Gastroesophageal sphincter (tissue), 4 donors: ENCODE measurements around the gene CASP9. TPM values are rescaled to one million over a fixed set of nuclear protein-coding genes. Genes with fewer than 3 reads are reported as not detected.
"Not testable (repeated sequence)": the region's sequence is repeated elsewhere in the genome, so short reads cannot be mapped to it uniquely, and the experiment has no call there.

Experiments used
- ATAC-seq: fragments of 150-250 bp; one replicate; pipeline ENCODE4 v1.9.1; 2016; ENCODE audit warnings: mild to moderate bottlenecking, moderate library complexity
- H3K27ac ChIP-seq, 4 donors: fragments of 200-600 bp; sonication (generic) in 3 of 4; 1 replicate in 3 of 4; 2 replicates in 1 of 4; pipeline ENCODE4 v1.5.1; 2016 to 2019
- H3K27me3 ChIP-seq: fragments of 200-600 bp; sonication (generic); one replicate; pipeline ENCODE4 v1.5.1; 2019
- H3K36me3 ChIP-seq, 2 donors: fragments of 200-600 bp; sonication (generic); one replicate each; pipeline ENCODE4 v1.5.1; 2019; ENCODE audit warnings: control low read depth in 1 of 2
- H3K4me1 ChIP-seq, 3 donors: fragments of 200-600 bp; sonication (generic); 1 replicate in 2 of 3; 2 replicates in 1 of 3; pipeline ENCODE4 v1.5.1; 2016 to 2019; ENCODE audit warnings: control low read depth in 2 of 3
- H3K4me3 ChIP-seq, 2 donors: fragments of 200-600 bp; sonication (generic); one replicate each; pipeline ENCODE4 v1.5.1; 2019; ENCODE audit warnings: mild to moderate bottlenecking in 1 of 2, moderate library complexity in 1 of 2
- H3K9me3 ChIP-seq, 3 donors: fragments of 200-600 bp; sonication (generic); one replicate each; pipeline ENCODE4 v1.5.1; 2017 to 2019; ENCODE audit warnings: control low read depth in 2 of 3
- EP300 ChIP-seq: sonication (generic); formaldehyde crosslinking; IDR thresholded peaks from one replicate; pipeline ENCODE4 v1.6.1; 2017; ENCODE audit warnings: antibody characterized with exemption, mild to moderate bottlenecking
- POLR2A ChIP-seq, 2 donors: fragments of 450-650 bp; IDR thresholded peaks; one replicate each; pipeline ENCODE4 v1.6.1; 2017; ENCODE audit warnings: antibody characterized with exemption in 2 of 2, mild to moderate bottlenecking in 2 of 2, moderate library complexity in 1 of 2
- POLR2AphosphoS5 ChIP-seq: sonication (generic); formaldehyde crosslinking; IDR thresholded peaks from one replicate; pipeline ENCODE4 v1.6.1; 2017; ENCODE audit warnings: antibody characterized with exemption
- WGBS, 2 donors: methylation state at CpG; one replicate each; pipeline ENCODE4 v1.1.5; 2018; ENCODE audit warnings: low coverage in 1 of 2; 5-methylcytosine and 5-hydroxymethylcytosine counted together
- total RNA-seq, 4 donors: library from RNA; depleted of rRNA; stranded (reverse); fragments of >200 nt; gene quantifications; one replicate each; pipeline ENCODE4 v1.1.0, GENCODE V29; 2016
- TF ChIP-seq, protein P1 (sequence below), 4 experiments: fragments of 200-600 bp in 2 of 4; fragments of 450-650 bp in 2 of 4; sonication (generic) in 1 of 4; IDR thresholded peaks; one replicate each; pipeline ENCODE4 v1.5.1; 2017 to 2019; ENCODE audit warnings: antibody characterized with exemption in 4 of 4, mild to moderate bottlenecking in 2 of 4, moderate library complexity in 2 of 4

The CASP9 gene
- total RNA-seq, 4 donors from 2014 or later = 11.0 to 22.5 (median 14.3) TPM

DNA sequence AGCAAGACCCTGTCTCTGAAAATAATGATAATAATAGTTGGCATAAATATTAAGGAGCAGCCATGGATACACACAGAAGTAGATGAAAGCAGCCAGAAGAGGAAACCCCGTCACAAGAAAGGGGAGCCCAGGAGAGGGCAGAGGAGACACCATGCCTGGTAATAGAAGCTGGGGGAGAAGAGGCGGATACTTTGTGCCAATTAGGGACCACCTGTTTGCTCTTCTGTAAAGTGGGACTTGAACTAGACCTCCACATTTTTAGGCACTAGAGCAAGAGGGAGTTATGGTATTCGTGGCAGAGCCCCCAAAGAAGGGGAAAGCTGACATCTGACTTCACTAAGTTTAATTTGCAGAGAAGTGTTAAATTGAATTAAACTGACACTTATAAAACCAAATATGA, 35.6 kb downstream of the CASP9 start:
- peaks cover 0 to 12% (median 0%) of the 10 kb centered on the region in 3 donors for H3K4me1 ChIP-seq
- 69 to 90% methylated on average over 2 to 3 of the region's 3 CpGs for WGBS, 2 donors
- no peak for TF ChIP-seq POLR2AphosphoS5
- no peak for TF ChIP-seq EP300
- TF ChIP-seq POLR2A (IDR thresholded peaks at IDR 0.05) = no peak
- TF ChIP-seq, protein P1, sequence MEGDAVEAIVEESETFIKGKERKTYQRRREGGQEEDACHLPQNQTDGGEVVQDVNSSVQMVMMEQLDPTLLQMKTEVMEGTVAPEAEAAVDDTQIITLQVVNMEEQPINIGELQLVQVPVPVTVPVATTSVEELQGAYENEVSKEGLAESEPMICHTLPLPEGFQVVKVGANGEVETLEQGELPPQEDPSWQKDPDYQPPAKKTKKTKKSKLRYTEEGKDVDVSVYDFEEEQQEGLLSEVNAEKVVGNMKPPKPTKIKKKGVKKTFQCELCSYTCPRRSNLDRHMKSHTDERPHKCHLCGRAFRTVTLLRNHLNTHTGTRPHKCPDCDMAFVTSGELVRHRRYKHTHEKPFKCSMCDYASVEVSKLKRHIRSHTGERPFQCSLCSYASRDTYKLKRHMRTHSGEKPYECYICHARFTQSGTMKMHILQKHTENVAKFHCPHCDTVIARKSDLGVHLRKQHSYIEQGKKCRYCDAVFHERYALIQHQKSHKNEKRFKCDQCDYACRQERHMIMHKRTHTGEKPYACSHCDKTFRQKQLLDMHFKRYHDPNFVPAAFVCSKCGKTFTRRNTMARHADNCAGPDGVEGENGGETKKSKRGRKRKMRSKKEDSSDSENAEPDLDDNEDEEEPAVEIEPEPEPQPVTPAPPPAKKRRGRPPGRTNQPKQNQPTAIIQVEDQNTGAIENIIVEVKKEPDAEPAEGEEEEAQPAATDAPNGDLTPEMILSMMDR (IDR thresholded peaks at IDR 0.05) = no peak

DNA sequence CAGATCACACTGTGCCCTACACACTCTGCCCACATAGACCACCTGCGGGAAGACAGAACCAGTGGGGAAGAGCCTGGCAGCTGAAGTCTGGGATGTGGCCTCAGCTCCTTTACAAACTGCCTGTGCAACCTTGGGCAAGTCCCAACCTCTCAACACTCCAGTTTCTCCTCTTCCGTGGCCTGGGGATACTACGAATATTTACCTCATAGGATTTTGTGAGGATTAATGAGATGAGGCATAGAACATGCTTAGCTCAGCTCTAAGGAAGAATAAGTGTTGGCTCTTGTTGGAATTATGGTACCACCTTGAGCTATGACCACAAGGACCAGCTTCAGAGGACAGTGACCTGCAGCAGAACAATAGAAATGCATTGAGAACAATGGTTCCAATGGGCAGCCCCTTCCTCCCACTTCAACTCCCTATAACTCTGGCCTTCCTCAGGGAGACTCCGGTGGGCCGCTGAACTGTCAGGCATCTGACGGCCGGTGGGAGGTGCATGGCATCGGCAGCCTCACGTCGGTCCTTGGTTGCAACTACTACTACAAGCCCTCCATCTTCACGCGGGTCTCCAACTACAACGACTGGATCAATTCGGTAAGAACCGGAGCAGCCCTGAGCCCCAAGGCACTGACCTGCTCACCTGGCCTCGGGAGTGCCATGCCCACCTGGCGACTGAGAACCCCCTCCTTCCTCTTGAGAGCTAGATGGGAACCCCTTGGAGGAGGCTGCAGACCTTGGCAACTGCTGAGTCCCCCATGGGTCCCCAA, 37.0 kb downstream of the CASP9 start:
- H3K36me3 ChIP-seq = peaks cover 0 to 33% of the 10 kb centered on the region in 2 donors
- H3K27ac ChIP-seq, ATAC-seq, H3K27me3 ChIP-seq, H3K9me3 ChIP-seq, H3K4me3 ChIP-seq: not testable (repeated sequence)
- WGBS, 2 donors = 100% methylated on average over 3 of the region's 17 CpGs; no CpG with 5 or more reads in 1 of the 2 donors
- H3K4me1 ChIP-seq = peaks cover 0 to 12% (median 0%) of the 10 kb centered on the region in 3 donors

More for the DNA sequence above, 35.6 kb downstream of the CASP9 start:
- H3K27me3 ChIP-seq = no peaks in the 10 kb centered on the region
- no peak for ATAC-seq
- H3K27ac ChIP-seq = no peak overlapping the region
- H3K36me3 ChIP-seq = peaks cover 0 to 47% of the 10 kb centered on the region in 2 donors
- H3K4me3 ChIP-seq = no peak overlapping the region
- no peaks in the 10 kb centered on the region for H3K9me3 ChIP-seq

DNA sequence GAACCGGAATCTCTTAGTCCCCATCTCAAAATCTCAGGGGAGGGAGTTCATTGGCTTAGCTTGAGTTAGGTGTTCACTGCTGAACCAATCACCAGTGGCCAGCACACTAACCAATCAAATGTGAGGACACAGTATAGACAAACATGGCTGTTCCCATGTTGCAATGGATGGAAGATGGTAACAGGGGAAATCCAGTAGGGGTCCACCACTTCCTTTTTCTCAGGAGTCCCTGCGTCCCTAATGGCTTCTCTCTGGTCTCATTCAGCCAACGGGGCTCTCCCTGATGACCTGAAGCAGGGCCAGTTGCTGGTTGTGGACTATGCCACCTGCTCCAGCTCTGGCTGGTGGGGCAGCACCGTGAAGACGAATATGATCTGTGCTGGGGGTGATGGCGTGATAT, 38.4 kb downstream of the CASP9 start:
- WGBS, 2 donors = 97 to 100% methylated on average over 1 to 5 of the region's 6 CpGs
- no peak overlapping the region for H3K4me3 ChIP-seq
- peaks cover 0 to 12% (median 0%) of the 10 kb centered on the region in 3 donors for H3K4me1 ChIP-seq
- no peak overlapping the region for H3K27ac ChIP-seq
- ATAC-seq = no peak
- peaks cover 0 to 27% of the 10 kb centered on the region in 2 donors for H3K36me3 ChIP-seq
- no peaks in the 10 kb centered on the region for H3K9me3 ChIP-seq
- no peaks in the 10 kb centered on the region for H3K27me3 ChIP-seq
- no peak for TF ChIP-seq EP300
- no peak for TF ChIP-seq POLR2AphosphoS5
- no peak for TF ChIP-seq POLR2A (IDR thresholded peaks at IDR 0.05)
- TF ChIP-seq, protein P1 (IDR thresholded peaks at IDR 0.05) = no peak

- not testable (repeated sequence) for H3K27me3 ChIP-seq, ATAC-seq
- WGBS, 2 donors = 83 to 85% methylated on average over 6 of the region's 6 CpGs
Observed at GRCh38 chr1:15484443-15484842, 39.6 kb downstream of the CASP9 start.

DNA sequence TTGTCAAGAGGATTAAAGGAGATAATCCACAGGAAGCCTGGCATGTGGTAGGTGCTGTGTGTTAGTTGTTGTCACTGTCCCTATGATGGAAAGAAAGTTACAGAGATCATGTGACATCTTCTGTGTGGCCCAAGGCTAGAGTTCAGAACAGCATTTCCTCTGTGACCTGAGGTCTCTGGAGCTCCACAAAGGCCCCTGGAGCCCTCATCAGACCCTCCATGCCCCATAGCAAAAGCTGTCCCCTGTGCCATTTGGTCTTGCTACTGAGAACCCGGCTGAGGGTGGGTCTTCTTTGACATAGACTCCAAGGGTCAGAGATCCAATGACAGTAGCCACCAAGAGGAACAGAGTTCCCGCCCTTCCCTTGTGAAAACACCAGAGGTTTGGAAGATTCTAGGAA, 40.0 kb downstream of the CASP9 start:
- ATAC-seq = no peak
- H3K9me3 ChIP-seq = no peaks in the 10 kb centered on the region
- H3K27me3 ChIP-seq = no peaks in the 10 kb centered on the region
- H3K27ac ChIP-seq = no peak overlapping the region
- H3K36me3 ChIP-seq = peaks cover 0 to 27% of the 10 kb centered on the region in 2 donors
- peaks cover 0 to 7% (median 0%) of the 10 kb centered on the region in 3 donors for H3K4me1 ChIP-seq
- 100% methylated on average over 1 of the region's 2 CpGs for WGBS, 2 donors
- TF ChIP-seq POLR2A (IDR thresholded peaks at IDR 0.05) (no peak), EP300 (no peak), POLR2AphosphoS5 (no peak)
- TF ChIP-seq, protein P1 (IDR thresholded peaks at IDR 0.05) = no peak
- H3K4me3 ChIP-seq = no peak overlapping the region

More at GRCh38 chr1:15484443-15484842, 39.6 kb downstream of the CASP9 start:
- not testable (repeated sequence) for H3K27ac ChIP-seq, H3K4me3 ChIP-seq, H3K9me3 ChIP-seq
- Histone ChIP-seq H3K36me3 (peaks cover 0 to 27% of the 10 kb centered on the region in 2 donors), H3K4me1 (peaks cover 0 to 12% (median 0%) of the 10 kb centered on the region in 3 donors)

DNA sequence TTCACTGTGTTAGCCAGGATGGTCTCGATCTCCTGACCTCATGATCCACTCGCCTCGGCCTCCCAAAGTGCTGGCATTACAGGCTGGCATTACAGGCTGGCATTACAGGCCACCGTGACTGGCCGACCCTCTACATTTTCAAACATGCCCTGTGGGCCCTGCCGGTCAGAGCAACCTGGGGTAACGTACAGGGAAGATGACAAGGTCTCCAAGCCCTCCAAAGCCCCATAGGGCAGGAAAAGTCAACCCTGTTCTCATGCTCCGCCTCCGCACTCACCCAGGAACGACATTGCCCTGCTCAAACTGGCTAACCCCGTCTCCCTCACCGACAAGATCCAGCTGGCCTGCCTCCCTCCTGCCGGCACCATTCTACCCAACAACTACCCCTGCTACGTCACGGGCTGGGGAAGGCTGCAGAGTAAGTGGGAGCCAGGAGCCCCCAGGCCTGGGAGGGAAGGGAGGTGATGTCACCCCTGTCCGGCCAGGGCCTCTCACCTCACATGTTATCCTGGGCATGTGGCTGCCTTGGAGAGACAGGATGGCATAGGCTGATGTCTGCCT, 41.0 kb downstream of the CASP9 start:
- H3K36me3 ChIP-seq = peaks cover 0 to 27% of the 10 kb centered on the region in 2 donors
- H3K4me3 ChIP-seq, H3K27ac ChIP-seq, H3K4me1 ChIP-seq, ATAC-seq, H3K27me3 ChIP-seq, H3K9me3 ChIP-seq: not testable (repeated sequence)
- 58 to 80% methylated on average over 2 to 4 of the region's 16 CpGs for WGBS, 2 donors

GRCh38 chr1:15482455-15482854, 41.6 kb downstream of the CASP9 start:
- not testable (repeated sequence) for H3K4me3 ChIP-seq, H3K27me3 ChIP-seq, ATAC-seq, H3K9me3 ChIP-seq, H3K4me1 ChIP-seq, H3K27ac ChIP-seq
- peaks cover 0 to 27% of the 10 kb centered on the region in 2 donors for H3K36me3 ChIP-seq
- 87 to 94% methylated on average over 3 of the region's 6 CpGs for WGBS, 2 donors
